ENCODE data around the gene PLCB1. TPM values are rescaled to one million over a fixed set of nuclear protein-coding genes. Genes with fewer than 3 reads are reported as not detected.

PLCB1 gene
- total and polyA plus RNA-seq, 2 donors (not counting 3 experiments of a cell fraction or from before 2014, with no cell fraction given), result 10.2 to 53.4 TPM

GRCh38 chr20:8671370-8671961 is 539.4 kb downstream of the PLCB1 start:
- POLR2A ChIA-PET, result no interaction called here
- no peak for DNase-seq (ENCODE audit: low read depth, low spot score)
- no peaks in the 10 kb centered on the region for H3K79me2 ChIP-seq (ENCODE audit: control insufficient read depth, insufficient read depth, low read length)
- no peak overlapping the region for H3K9ac ChIP-seq (replicated peaks; ENCODE audit: extremely low read depth, insufficient read depth, low read length)
- FAIRE-seq, result no peak
- no peaks in the 10 kb centered on the region for H3K9me1 ChIP-seq (replicated peaks; ENCODE audit: control insufficient read depth, extremely low read depth, insufficient read depth, low read length)
- peaks cover 8% of the 10 kb centered on the region for H3K4me1 ChIP-seq (ENCODE audit: control insufficient read depth, extremely low read depth, insufficient read depth, low read length)
- no peak overlapping the region for H3K4me2 ChIP-seq (ENCODE audit: insufficient read depth, low read length)
- CTCF ChIA-PET, result no interaction called here
- H2AFZ ChIP-seq (ENCODE audit: low read depth, low read length), result no peak overlapping the region
- TF ChIP-seq GATA2 (IDR thresholded peaks at IDR 0.05; ENCODE audit: insufficient read depth, insufficient read length, low read depth, low read length), result no peak
- no peak for TF ChIP-seq MAX (IDR thresholded peaks at IDR 0.05; ENCODE audit: insufficient read depth, insufficient read length)
- TF ChIP-seq MYC (IDR thresholded peaks at IDR 0.05; ENCODE audit: low read depth, low read length), result no peak
- TF ChIP-seq FOS (IDR thresholded peaks at IDR 0.05; ENCODE audit: borderline replicate concordance, insufficient read depth, low read length), result no peak
- TF ChIP-seq JUN (IDR thresholded peaks at IDR 0.05; ENCODE audit: borderline replicate concordance, insufficient read depth, insufficient read length, low read depth), result no peak
- intact Hi-C loops (cut with micrococcal nuclease), result no loop called here
- BruUV-seq (replicated peaks), result no TSS peak
- H3K36me3 ChIP-seq (ENCODE audit: control insufficient read depth in 2 of 2, extremely low read depth in 1 of 2, insufficient read depth in 2 of 2, low read length in 2 of 2), result no peaks in the 10 kb centered on the region
- no peaks in the 10 kb centered on the region for H3K27me3 ChIP-seq (ENCODE audit: control insufficient read depth in 2 of 2, insufficient read depth in 2 of 2, low read length in 2 of 2)
- H4K20me1 ChIP-seq (replicated peaks; ENCODE audit: control insufficient read depth, extremely low read depth, insufficient read depth, low read length), result no peaks in the 10 kb centered on the region
- no peak overlapping the region for H3K27ac ChIP-seq (ENCODE audit: insufficient read depth, low read depth, low read length)
- no peak overlapping the region for H3K4me3 ChIP-seq (replicated peaks in 1 of 3; ENCODE audit: insufficient read depth in 1 of 3, low read depth in 1 of 3, low read length in 3 of 3)
- no peaks in the 10 kb centered on the region for H3K9me3 ChIP-seq (replicated peaks; ENCODE audit: control insufficient read depth, insufficient read depth, low read length)
- dilution Hi-C loops (cut with MboI; ENCODE audit: extremely low pct_ligation_motif_present, low sequenced_read_pairs), result no loop called here

DNA sequence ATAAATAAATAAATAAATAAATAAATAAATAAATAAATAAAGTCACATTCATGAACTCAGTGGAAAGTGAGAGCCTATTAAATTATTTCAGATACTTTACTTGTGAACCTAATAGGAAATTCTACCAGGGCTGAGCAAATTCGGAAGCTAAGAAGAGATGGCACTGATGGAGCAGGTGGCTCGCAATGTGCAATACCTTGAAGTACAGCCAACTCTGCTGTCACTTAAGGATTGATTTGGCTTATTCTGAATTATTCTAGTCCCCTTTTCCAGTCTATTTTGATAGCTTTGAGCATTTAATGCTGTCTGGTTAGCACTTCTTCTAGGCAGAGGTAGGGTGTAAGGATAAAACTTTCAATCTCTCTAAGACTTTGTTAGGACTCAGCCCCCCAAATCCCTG is 541.0 kb downstream of the PLCB1 start:
- dilution Hi-C loops (cut with MboI; ENCODE audit: extremely low pct_ligation_motif_present, low sequenced_read_pairs), result no loop called here
- Histone ChIP-seq H3K27ac (ENCODE audit: insufficient read depth, low read depth, low read length) (no peak overlapping the region), H4K20me1 (replicated peaks; ENCODE audit: control insufficient read depth, extremely low read depth, insufficient read depth, low read length) (no peaks in the 10 kb centered on the region), H3K9me3 (replicated peaks; ENCODE audit: control insufficient read depth, insufficient read depth, low read length) (no peaks in the 10 kb centered on the region), H3K9ac (replicated peaks; ENCODE audit: extremely low read depth, insufficient read depth, low read length) (no peak overlapping the region), H3K27me3 (ENCODE audit: control insufficient read depth in 2 of 2, insufficient read depth in 2 of 2, low read length in 2 of 2) (no peaks in the 10 kb centered on the region), H3K4me3 (replicated peaks in 1 of 3; ENCODE audit: insufficient read depth in 1 of 3, low read depth in 1 of 3, low read length in 3 of 3) (no peak overlapping the region), H3K36me3 (ENCODE audit: control insufficient read depth in 2 of 2, extremely low read depth in 1 of 2, insufficient read depth in 2 of 2, low read length in 2 of 2) (no peaks in the 10 kb centered on the region), H3K4me2 (ENCODE audit: insufficient read depth, low read length) (no peak overlapping the region), H2AFZ (ENCODE audit: low read depth, low read length) (no peak overlapping the region), H3K79me2 (ENCODE audit: control insufficient read depth, insufficient read depth, low read length) (no peaks in the 10 kb centered on the region), H3K9me1 (replicated peaks; ENCODE audit: control insufficient read depth, extremely low read depth, insufficient read depth, low read length) (no peaks in the 10 kb centered on the region), H3K4me1 (ENCODE audit: control insufficient read depth, extremely low read depth, insufficient read depth, low read length) (no peaks in the 10 kb centered on the region)
- CTCF ChIA-PET, result interaction anchor here (1.2 kb wide), 1 partner anchor 9 kb away, joined by 3 read pairs; no protein-coding TSS in a partner anchor
- POLR2A ChIA-PET, result no interaction called here
- TF ChIP-seq MAX (IDR thresholded peaks at IDR 0.05; ENCODE audit: insufficient read depth, insufficient read length), result no peak
- no peak for TF ChIP-seq POLR2A (IDR thresholded peaks at IDR 0.05; ENCODE audit: low read depth, low read length)
- TF ChIP-seq JUN (IDR thresholded peaks at IDR 0.05; ENCODE audit: borderline replicate concordance, insufficient read depth, insufficient read length, low read depth), result no peak
- no peak for TF ChIP-seq FOS (IDR thresholded peaks at IDR 0.05; ENCODE audit: borderline replicate concordance, insufficient read depth, low read length)
- no peak for TF ChIP-seq MYC (IDR thresholded peaks at IDR 0.05; ENCODE audit: low read depth, low read length)
- DNase-seq (ENCODE audit: low read depth, low spot score), result no peak
- BruUV-seq (replicated peaks), result no TSS peak
- FAIRE-seq, result no peak
- intact Hi-C loops (cut with micrococcal nuclease), result no loop called here
